Neural crest cell (in vitro differentiated cells): ENCODE measurements around the gene KLF11. TPM values are rescaled to one million over a fixed set of nuclear protein-coding genes. Genes with fewer than 3 reads are reported as not detected.
"Not testable (repeated sequence)": the region's sequence is repeated elsewhere in the genome, so short reads cannot be mapped to it uniquely, and the experiment has no call there.

ENCODE experiments used
- DNase-seq: peaks from one replicate; pipeline ENCODE4 v3.0.0; 2021; ENCODE audit warnings: low read depth, mixed read lengths, low spot score
- H3K27ac Mint-ChIP-seq: one replicate; pipeline ENCODE4 v1.8.0; 2021; ENCODE audit warnings: mild to moderate bottlenecking, mixed read lengths; ENCODE audit not compliant: unreplicated experiment
- H3K27me3 Mint-ChIP-seq: 2 replicates; pipeline ENCODE4 v1.8.0; 2021; ENCODE audit warnings: low read depth, mild to moderate bottlenecking, mixed read lengths
- H3K36me3 Mint-ChIP-seq: 2 replicates; pipeline ENCODE4 v1.8.0; 2021; ENCODE audit warnings: low read depth, mild to moderate bottlenecking, mixed read lengths
- H3K4me1 Mint-ChIP-seq: 2 replicates; pipeline ENCODE4 v1.8.0; 2021; ENCODE audit warnings: mixed read lengths
- H3K4me3 Mint-ChIP-seq: one replicate; pipeline ENCODE4 v1.8.0; 2021; ENCODE audit warnings: mild to moderate bottlenecking, mixed read lengths
- H3K9me3 Mint-ChIP-seq: 2 replicates; pipeline ENCODE4 v1.8.0; 2021; ENCODE audit warnings: mixed read lengths
- CTCF ChIP-seq: fragments of 200-600 bp; sonication (generic); conservative IDR thresholded peaks from 2 replicates; pipeline ENCODE4 v1.5.0; 2021; ENCODE audit warnings: antibody characterized with exemption, mild to moderate bottlenecking
- total RNA-seq: library from RNA; stranded (reverse); gene quantifications from 2 replicates; pipeline ENCODE4 v1.2.1, GENCODE V29; 2021

Gene KLF11
- total RNA-seq, 1 donor from 2014 or later, result 8.2 TPM

- no peak overlapping the region for H3K27ac Mint-ChIP-seq
- H3K36me3 Mint-ChIP-seq, result no peaks in the 10 kb centered on the region
- H3K4me1 Mint-ChIP-seq, result no peaks in the 10 kb centered on the region
- no peak for TF ChIP-seq CTCF
- no peak overlapping the region for H3K4me3 Mint-ChIP-seq
- no peaks in the 10 kb centered on the region for H3K27me3 Mint-ChIP-seq
- DNase-seq, result no peak
- no peaks in the 10 kb centered on the region for H3K9me3 Mint-ChIP-seq
Observed at GRCh38 chr2:10009811-10010781, 33.3 kb upstream of the KLF11 start.

- H3K4me3 Mint-ChIP-seq, H3K4me1 Mint-ChIP-seq, H3K9me3 Mint-ChIP-seq, H3K27me3 Mint-ChIP-seq, DNase-seq, H3K36me3 Mint-ChIP-seq, H3K27ac Mint-ChIP-seq: not testable (repeated sequence)
Observed at GRCh38 chr2:10010861-10011605, 32.3 kb upstream of the KLF11 start.

- not testable (repeated sequence) for DNase-seq, H3K36me3 Mint-ChIP-seq, H3K4me1 Mint-ChIP-seq, H3K27me3 Mint-ChIP-seq, H3K27ac Mint-ChIP-seq, H3K4me3 Mint-ChIP-seq, H3K9me3 Mint-ChIP-seq
Observed at GRCh38 chr2:10011606-10012325, 31.6 kb upstream of the KLF11 start.

GRCh38 chr2:10012366-10012962 lies 30.9 kb upstream of the KLF11 start:
- H3K4me3 Mint-ChIP-seq, H3K36me3 Mint-ChIP-seq, H3K27me3 Mint-ChIP-seq, H3K27ac Mint-ChIP-seq, H3K9me3 Mint-ChIP-seq, H3K4me1 Mint-ChIP-seq, DNase-seq: not testable (repeated sequence)

GRCh38 chr2:10012963-10013461 lies 30.3 kb upstream of the KLF11 start:
- H3K27ac Mint-ChIP-seq, result no peak overlapping the region
- peaks cover under 1% of the 10 kb centered on the region for H3K27me3 Mint-ChIP-seq
- no peak for DNase-seq
- no peaks in the 10 kb centered on the region for H3K36me3 Mint-ChIP-seq
- TF ChIP-seq CTCF, result no peak
- H3K4me3 Mint-ChIP-seq, result no peak overlapping the region
- H3K4me1 Mint-ChIP-seq, result no peaks in the 10 kb centered on the region
- no peaks in the 10 kb centered on the region for H3K9me3 Mint-ChIP-seq

GRCh38 chr2:10013651-10014417 lies 29.5 kb upstream of the KLF11 start:
- H3K4me1 Mint-ChIP-seq, H3K27me3 Mint-ChIP-seq, H3K4me3 Mint-ChIP-seq, H3K27ac Mint-ChIP-seq, DNase-seq, H3K36me3 Mint-ChIP-seq, H3K9me3 Mint-ChIP-seq: not testable (repeated sequence)
